ENCODE results near the gene ADGRF3.
"Not testable (repeated sequence)": the region's sequence is repeated elsewhere in the genome, so short reads cannot be mapped to it uniquely, and the experiment has no call there.

GRCh38 chr2:26370909-26371308 is 24.3 kb upstream of the ADGRF3 start:
- TF ChIP-seq TAF1 (IDR thresholded peaks at IDR 0.05; ENCODE audit: low read depth, low read length); POLR2AphosphoS5 (IDR thresholded peaks at IDR 0.05; ENCODE audit: low read depth, low read length); PAX5 (IDR thresholded peaks at IDR 0.05; ENCODE audit: insufficient read depth, low read length, severe bottlenecking): not testable (repeated sequence)
